NCI-H748 (cell line): ENCODE results near the gene ING3.

Source experiments
- DNase-seq: peaks from one replicate; lab custom pipeline; 2025; ENCODE audit not compliant: unreplicated experiment; lab: John Stamatoyannopoulos, UW

ING3 gene

GRCh38 chr7:121026159-121026558 is 75.6 kb downstream of the ING3 start:
- no peak for DNase-seq

GRCh38 chr7:121026577-121027111 is 76.1 kb downstream of the ING3 start:
- no peak for DNase-seq
